A549 (cell line): ENCODE data around the gene PNPLA8.

Experiments
- CEBPB ChIP-seq, 2 experiments: fragments of >200 bp in 1 of 2; sonication (Bioruptor Twin) in 1 of 2; formaldehyde crosslinking in 1 of 2; IDR thresholded peaks; 2 replicates each; pipeline ENCODE4 v1.6.1; 2012 to 2016
- E2F6 ChIP-seq: IDR thresholded peaks from 2 replicates; pipeline ENCODE4 v1.6.1; 2012; ENCODE audit warnings: low read depth, borderline replicate concordance
- EP300 ChIP-seq, 2 experiments: fragments of >200 bp; sonication (Bioruptor Twin); formaldehyde crosslinking; IDR thresholded peaks; 2 replicates in 1 of 2; 3 replicates in 1 of 2; pipeline ENCODE4 v1.6.1; 2016 to 2017
- JUN ChIP-seq, 2 experiments: fragments of >200 bp; sonication (Bioruptor Twin); formaldehyde crosslinking; IDR thresholded peaks; 2 replicates in 1 of 2; 3 replicates in 1 of 2; pipeline ENCODE4 v1.6.1; 2016 to 2017
- KDM5A ChIP-seq: fragments of 200-600 bp; sonication (generic); IDR thresholded peaks from 2 replicates; pipeline ENCODE4 v1.6.1; 2016; ENCODE audit warnings: antibody characterized with exemption, mild to moderate bottlenecking
- MYC ChIP-seq: IDR thresholded peaks from 2 replicates; pipeline ENCODE4 v1.6.1; 2012; ENCODE audit warnings: mild to moderate bottlenecking, inconsistent platforms, low read length, improper control_type of control experiment, borderline replicate concordance
- NPAS2 ChIP-seq: fragments of 250-450 bp; sonication (Bioruptor Pico); IDR thresholded peaks from 2 replicates; pipeline ENCODE4 v1.8.0; 2022; ENCODE audit warnings: mild to moderate bottlenecking, moderate library complexity, borderline replicate concordance
- POLR2A ChIP-seq: IDR thresholded peaks from 2 replicates; pipeline ENCODE4 v1.6.1; 2012; ENCODE audit warnings: mild to moderate bottlenecking, low read length
- POLR2AphosphoS2 ChIP-seq: conservative IDR thresholded peaks from 2 replicates; pipeline ENCODE4 v1.6.1; 2012; ENCODE audit warnings: low read length, improper control_type of control experiment, inconsistent platforms
- ZFP36 ChIP-seq: fragments of 450-650 bp; IDR thresholded peaks from 2 replicates; pipeline ENCODE4 v1.6.1; 2014; ENCODE audit warnings: borderline replicate concordance; ENCODE audit not compliant: partially characterized antibody
- TF ChIP-seq, protein P1 (sequence below): fragments of >200 bp; sonication (Bioruptor Twin); formaldehyde crosslinking; IDR thresholded peaks from 3 replicates; pipeline ENCODE4 v1.5.1; 2016

- TF ChIP-seq POLR2A (no peak), ZFP36 (no peak), NPAS2 (CRISPR knock-in tag) (no peak), EP300 (IDR thresholded peaks at IDR 0.05) (no peak), POLR2AphosphoS2 (no peak), MYC (no peak), CEBPB (IDR thresholded peaks at IDR 0.05) (no peak), KDM5A (no peak), E2F6 (no peak), JUN (IDR thresholded peaks at IDR 0.05) (no peak)
- TF ChIP-seq, protein P1, sequence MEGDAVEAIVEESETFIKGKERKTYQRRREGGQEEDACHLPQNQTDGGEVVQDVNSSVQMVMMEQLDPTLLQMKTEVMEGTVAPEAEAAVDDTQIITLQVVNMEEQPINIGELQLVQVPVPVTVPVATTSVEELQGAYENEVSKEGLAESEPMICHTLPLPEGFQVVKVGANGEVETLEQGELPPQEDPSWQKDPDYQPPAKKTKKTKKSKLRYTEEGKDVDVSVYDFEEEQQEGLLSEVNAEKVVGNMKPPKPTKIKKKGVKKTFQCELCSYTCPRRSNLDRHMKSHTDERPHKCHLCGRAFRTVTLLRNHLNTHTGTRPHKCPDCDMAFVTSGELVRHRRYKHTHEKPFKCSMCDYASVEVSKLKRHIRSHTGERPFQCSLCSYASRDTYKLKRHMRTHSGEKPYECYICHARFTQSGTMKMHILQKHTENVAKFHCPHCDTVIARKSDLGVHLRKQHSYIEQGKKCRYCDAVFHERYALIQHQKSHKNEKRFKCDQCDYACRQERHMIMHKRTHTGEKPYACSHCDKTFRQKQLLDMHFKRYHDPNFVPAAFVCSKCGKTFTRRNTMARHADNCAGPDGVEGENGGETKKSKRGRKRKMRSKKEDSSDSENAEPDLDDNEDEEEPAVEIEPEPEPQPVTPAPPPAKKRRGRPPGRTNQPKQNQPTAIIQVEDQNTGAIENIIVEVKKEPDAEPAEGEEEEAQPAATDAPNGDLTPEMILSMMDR, result no peak
These were observed 62.3 kb downstream of the PNPLA8 start for GRCh38 chr7:108463613-108464012.
